HL-60 (cell line): ENCODE data around the gene APBA2.

ENCODE experiments used
- DNase-seq, 2 experiments: peaks; one replicate each; pipeline ENCODE4 v3.0.0-alpha.2; 2010 to 2020; ENCODE audit warnings: low read depth in 1 of 2, low spot score in 1 of 2
- H3K27ac ChIP-seq: fragments of 250-450 bp; sonication (Bioruptor Pico); replicated peaks from 2 replicates; pipeline ENCODE4 v1.5.1; 2020; ENCODE audit warnings: mild to moderate bottlenecking, moderate library complexity
- H3K27me3 ChIP-seq: fragments of 250-450 bp; sonication (Bioruptor Pico); 2 replicates; pipeline ENCODE4 v1.5.1; 2021; ENCODE audit warnings: mild to moderate bottlenecking, moderate library complexity; ENCODE audit not compliant: insufficient read depth, poor library complexity, severe bottlenecking
- H3K4me3 ChIP-seq: replicated peaks from 2 replicates; pipeline ENCODE4 v1.5.1; 2011; ENCODE audit warnings: mild to moderate bottlenecking, control low read depth, low read length; ENCODE audit not compliant: insufficient read depth
- GABPA ChIP-seq: IDR thresholded peaks from 2 replicates; pipeline ENCODE4 v1.6.1; 2012; ENCODE audit warnings: low read depth
- POLR2AphosphoS5 ChIP-seq: IDR thresholded peaks from 2 replicates; pipeline ENCODE4 v1.6.1; 2012; ENCODE audit warnings: low read depth
- SPI1 ChIP-seq: IDR thresholded peaks from 2 replicates; pipeline ENCODE4 v1.6.1; 2012; ENCODE audit warnings: low read depth, mild to moderate bottlenecking, borderline replicate concordance
- TF ChIP-seq, protein P1 (sequence below): IDR thresholded peaks from 2 replicates; pipeline ENCODE4 v1.6.1; 2012; ENCODE audit warnings: low read depth; ENCODE audit not compliant: insufficient replicate concordance
- TF ChIP-seq, protein P2 (sequence below): IDR thresholded peaks from one replicate; pipeline ENCODE4 v1.5.1; 2011; ENCODE audit warnings: low read length, control low read depth, inconsistent platforms; ENCODE audit not compliant: insufficient read depth

APBA2 gene

DNA sequence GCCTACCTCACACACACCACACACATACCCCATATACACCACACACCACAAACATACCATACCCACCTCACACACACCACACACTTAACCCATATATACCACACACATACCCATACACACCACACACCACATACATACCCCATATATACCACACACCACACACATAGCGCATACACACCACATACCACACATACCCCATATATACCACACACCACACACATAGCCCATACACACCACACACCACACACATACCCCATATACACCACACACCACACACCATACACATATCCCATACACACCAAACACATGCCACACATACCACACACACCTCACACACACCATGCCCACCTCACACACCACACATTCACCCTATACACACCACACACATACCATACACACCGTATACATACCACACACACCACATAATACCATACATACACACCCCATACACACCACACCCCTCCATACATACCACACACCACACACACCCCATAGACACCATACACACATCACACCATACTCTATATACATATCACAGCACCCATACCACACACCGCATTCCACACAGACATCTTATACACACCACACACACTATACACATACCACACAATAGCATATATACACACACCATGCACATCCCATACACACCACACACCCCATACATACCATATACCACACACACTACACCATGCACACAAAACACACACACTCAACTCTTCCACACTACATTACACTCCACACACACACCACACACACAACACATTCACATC is 29.5 kb downstream of the APBA2 start:
- H3K4me3 ChIP-seq, result no peak overlapping the region
- DNase-seq, result no peak
- H3K27me3 ChIP-seq, result no peaks in the 10 kb centered on the region
- no peak overlapping the region for H3K27ac ChIP-seq
- TF ChIP-seq, protein P1, sequence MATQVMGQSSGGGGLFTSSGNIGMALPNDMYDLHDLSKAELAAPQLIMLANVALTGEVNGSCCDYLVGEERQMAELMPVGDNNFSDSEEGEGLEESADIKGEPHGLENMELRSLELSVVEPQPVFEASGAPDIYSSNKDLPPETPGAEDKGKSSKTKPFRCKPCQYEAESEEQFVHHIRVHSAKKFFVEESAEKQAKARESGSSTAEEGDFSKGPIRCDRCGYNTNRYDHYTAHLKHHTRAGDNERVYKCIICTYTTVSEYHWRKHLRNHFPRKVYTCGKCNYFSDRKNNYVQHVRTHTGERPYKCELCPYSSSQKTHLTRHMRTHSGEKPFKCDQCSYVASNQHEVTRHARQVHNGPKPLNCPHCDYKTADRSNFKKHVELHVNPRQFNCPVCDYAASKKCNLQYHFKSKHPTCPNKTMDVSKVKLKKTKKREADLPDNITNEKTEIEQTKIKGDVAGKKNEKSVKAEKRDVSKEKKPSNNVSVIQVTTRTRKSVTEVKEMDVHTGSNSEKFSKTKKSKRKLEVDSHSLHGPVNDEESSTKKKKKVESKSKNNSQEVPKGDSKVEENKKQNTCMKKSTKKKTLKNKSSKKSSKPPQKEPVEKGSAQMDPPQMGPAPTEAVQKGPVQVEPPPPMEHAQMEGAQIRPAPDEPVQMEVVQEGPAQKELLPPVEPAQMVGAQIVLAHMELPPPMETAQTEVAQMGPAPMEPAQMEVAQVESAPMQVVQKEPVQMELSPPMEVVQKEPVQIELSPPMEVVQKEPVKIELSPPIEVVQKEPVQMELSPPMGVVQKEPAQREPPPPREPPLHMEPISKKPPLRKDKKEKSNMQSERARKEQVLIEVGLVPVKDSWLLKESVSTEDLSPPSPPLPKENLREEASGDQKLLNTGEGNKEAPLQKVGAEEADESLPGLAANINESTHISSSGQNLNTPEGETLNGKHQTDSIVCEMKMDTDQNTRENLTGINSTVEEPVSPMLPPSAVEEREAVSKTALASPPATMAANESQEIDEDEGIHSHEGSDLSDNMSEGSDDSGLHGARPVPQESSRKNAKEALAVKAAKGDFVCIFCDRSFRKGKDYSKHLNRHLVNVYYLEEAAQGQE, result no peak
- TF ChIP-seq SPI1 (no peak), GABPA (no peak)
- TF ChIP-seq, protein P2, sequence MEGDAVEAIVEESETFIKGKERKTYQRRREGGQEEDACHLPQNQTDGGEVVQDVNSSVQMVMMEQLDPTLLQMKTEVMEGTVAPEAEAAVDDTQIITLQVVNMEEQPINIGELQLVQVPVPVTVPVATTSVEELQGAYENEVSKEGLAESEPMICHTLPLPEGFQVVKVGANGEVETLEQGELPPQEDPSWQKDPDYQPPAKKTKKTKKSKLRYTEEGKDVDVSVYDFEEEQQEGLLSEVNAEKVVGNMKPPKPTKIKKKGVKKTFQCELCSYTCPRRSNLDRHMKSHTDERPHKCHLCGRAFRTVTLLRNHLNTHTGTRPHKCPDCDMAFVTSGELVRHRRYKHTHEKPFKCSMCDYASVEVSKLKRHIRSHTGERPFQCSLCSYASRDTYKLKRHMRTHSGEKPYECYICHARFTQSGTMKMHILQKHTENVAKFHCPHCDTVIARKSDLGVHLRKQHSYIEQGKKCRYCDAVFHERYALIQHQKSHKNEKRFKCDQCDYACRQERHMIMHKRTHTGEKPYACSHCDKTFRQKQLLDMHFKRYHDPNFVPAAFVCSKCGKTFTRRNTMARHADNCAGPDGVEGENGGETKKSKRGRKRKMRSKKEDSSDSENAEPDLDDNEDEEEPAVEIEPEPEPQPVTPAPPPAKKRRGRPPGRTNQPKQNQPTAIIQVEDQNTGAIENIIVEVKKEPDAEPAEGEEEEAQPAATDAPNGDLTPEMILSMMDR, result no peak

DNA sequence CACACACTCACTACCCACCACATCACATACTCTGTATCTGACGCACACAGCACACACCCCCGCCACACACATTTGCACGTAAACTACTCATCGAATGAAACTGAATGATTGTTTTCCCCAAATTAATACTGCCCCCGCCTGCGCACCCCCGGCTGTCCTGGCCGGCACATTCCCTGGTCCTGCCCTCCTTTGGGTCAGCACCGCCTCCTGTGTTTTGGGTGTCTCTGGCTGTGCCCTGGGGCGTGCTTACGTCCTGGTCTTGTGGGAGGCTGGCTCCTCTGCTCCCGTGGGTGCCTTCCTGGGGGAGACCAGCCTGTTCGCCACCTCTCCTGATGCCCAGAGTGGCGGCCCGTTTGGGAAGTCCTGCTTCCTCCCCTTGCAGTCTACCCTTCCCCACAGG is 30.2 kb downstream of the APBA2 start:
- no peak overlapping the region for H3K27ac ChIP-seq
- no peak overlapping the region for H3K4me3 ChIP-seq
- H3K27me3 ChIP-seq, result no peaks in the 10 kb centered on the region
- TF ChIP-seq, protein P1, result no peak
- no peak for TF ChIP-seq GABPA
- TF ChIP-seq POLR2AphosphoS5, result no peak
- no peak for TF ChIP-seq SPI1
- TF ChIP-seq, protein P2, result no peak
- no peak for DNase-seq

DNA sequence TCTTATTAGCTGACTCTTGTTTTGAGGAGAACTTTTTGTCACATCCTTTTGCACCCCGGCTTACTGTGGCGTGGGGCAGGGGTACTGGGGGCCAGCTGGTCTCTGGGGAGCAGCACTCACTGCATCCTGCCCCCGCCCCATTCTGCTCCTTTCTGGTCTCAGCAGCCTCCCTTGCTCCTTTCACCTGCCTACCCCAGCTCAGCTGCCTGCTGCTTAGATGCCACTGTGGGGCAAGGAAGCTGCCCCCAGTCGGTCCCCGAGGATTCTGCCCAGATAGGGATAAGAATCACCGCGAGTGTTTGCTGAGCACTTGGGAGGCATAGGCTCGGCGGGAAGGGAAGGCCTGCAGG is 32.0 kb downstream of the APBA2 start:
- DNase-seq, result no peak
- TF ChIP-seq, protein P2, result no peak
- TF ChIP-seq, protein P1, result no peak
- TF ChIP-seq GABPA (no peak), POLR2AphosphoS5 (no peak), SPI1 (no peak)
- Histone ChIP-seq H3K27ac (no peak overlapping the region), H3K27me3 (no peaks in the 10 kb centered on the region), H3K4me3 (no peak overlapping the region)
